Urinary bladder (tissue), 4 donors: ENCODE data around the gene RBMS3. TPM values are rescaled to one million over a fixed set of nuclear protein-coding genes. Genes with fewer than 3 reads are reported as not detected.

Experiments
- DNase-seq: peaks from one replicate; pipeline ENCODE4 v3.0.0-alpha.2; 2015; ENCODE audit errors: extremely low spot score
- H3K27ac ChIP-seq: one replicate; pipeline ENCODE4 v1.5.1; 2013; ENCODE audit warnings: low read depth, mild to moderate bottlenecking, moderate library complexity
- H3K36me3 ChIP-seq: one replicate; pipeline ENCODE4 v1.6.1; 2013; ENCODE audit warnings: mild to moderate bottlenecking, moderate library complexity; ENCODE audit not compliant: insufficient read depth
- H3K4me1 ChIP-seq: one replicate; pipeline ENCODE4 v1.6.1; 2013; ENCODE audit warnings: mild to moderate bottlenecking, moderate library complexity; ENCODE audit not compliant: insufficient read depth
- H3K4me3 ChIP-seq: one replicate; pipeline ENCODE4 v1.5.1; 2013; ENCODE audit warnings: low read depth, low read length
- WGBS: extraction: QIAGEN DNeasy Blood & Tissue Kit; methylation state at CpG from one replicate; pipeline ENCODE4 v1.1.7; 2013; 5-methylcytosine and 5-hydroxymethylcytosine counted together
- polyA plus RNA-seq: library from polyadenylated mRNA; stranded (reverse); fragments of 200-250 nt; gene quantifications from one replicate; pipeline ENCODE4 v1.2.3, GENCODE V29; 2013
- total RNA-seq: library from RNA; depleted of rRNA; stranded (reverse); fragments of >200 nt; gene quantifications from one replicate; pipeline ENCODE4 v1.2.3, GENCODE V29; 2014
- donor health status: healthy with polysubstance abuse.
- donor health status: healthy.

RBMS3 gene
- total and polyA plus RNA-seq, 2 donors: 10.6 to 136 TPM

- Histone ChIP-seq H3K4me3 (peak overlapping the region; percentile 68), H3K27ac (no peak overlapping the region), H3K36me3 (no peaks in the 10 kb centered on the region), H3K4me1 (no peaks in the 10 kb centered on the region)
- DNase-seq: peak; percentile 47
- WGBS: 10% methylated on average over 13 of the region's 13 CpGs
Observed at GRCh38 chr3:29282427-29283230, 1.8 kb downstream of the RBMS3 start.

- Histone ChIP-seq H3K4me3 (peak overlapping the region; percentile 68), H3K36me3 (no peaks in the 10 kb centered on the region), H3K4me1 (no peaks in the 10 kb centered on the region), H3K27ac (no peak overlapping the region)
- no peak for DNase-seq
- 20% methylated on average over 4 of the region's 4 CpGs for WGBS
Observed at GRCh38 chr3:29283231-29284119, 2.6 kb downstream of the RBMS3 start.

GRCh38 chr3:29284497-29284896 is 3.6 kb downstream of the RBMS3 start:
- WGBS: 75% methylated on average over 2 of the region's 2 CpGs
- H3K4me3 ChIP-seq: no peak overlapping the region
- DNase-seq: no peak
- no peaks in the 10 kb centered on the region for H3K36me3 ChIP-seq
- no peaks in the 10 kb centered on the region for H3K4me1 ChIP-seq
- no peak overlapping the region for H3K27ac ChIP-seq

GRCh38 chr3:29285471-29286071 is 4.7 kb downstream of the RBMS3 start:
- Histone ChIP-seq H3K4me3 (peak overlapping the region; percentile 0), H3K4me1 (no peaks in the 10 kb centered on the region), H3K27ac (no peak overlapping the region), H3K36me3 (no peaks in the 10 kb centered on the region)
- DNase-seq: peak; percentile 40
- 22% methylated on average over 4 of the region's 4 CpGs for WGBS

GRCh38 chr3:29286478-29287240 is 5.8 kb downstream of the RBMS3 start:
- no peak overlapping the region for H3K4me3 ChIP-seq
- no peak overlapping the region for H3K27ac ChIP-seq
- H3K4me1 ChIP-seq: peaks cover 2% of the 10 kb centered on the region
- no peaks in the 10 kb centered on the region for H3K36me3 ChIP-seq
- 51% methylated on average over 5 of the region's 5 CpGs for WGBS
- no peak for DNase-seq

GRCh38 chr3:29290596-29290995 is 9.7 kb downstream of the RBMS3 start:
- no peaks in the 10 kb centered on the region for H3K36me3 ChIP-seq
- no peak overlapping the region for H3K27ac ChIP-seq
- WGBS: 70% methylated on average over 2 of the region's 2 CpGs
- peaks cover 2% of the 10 kb centered on the region for H3K4me1 ChIP-seq
- H3K4me3 ChIP-seq: no peak overlapping the region
- no peak for DNase-seq

- WGBS: 79% methylated on average over 4 of the region's 4 CpGs
- Histone ChIP-seq H3K36me3 (no peaks in the 10 kb centered on the region), H3K4me3 (no peak overlapping the region), H3K4me1 (peaks cover 2% of the 10 kb centered on the region), H3K27ac (no peak overlapping the region)
- no peak for DNase-seq
Observed at GRCh38 chr3:29291260-29291981, 10.6 kb downstream of the RBMS3 start.

- Histone ChIP-seq H3K27ac (no peak overlapping the region), H3K4me1 (peaks cover 2% of the 10 kb centered on the region), H3K36me3 (no peaks in the 10 kb centered on the region), H3K4me3 (no peak overlapping the region)
- DNase-seq: no peak
- WGBS: 97% methylated on average over 3 of the region's 3 CpGs
Observed at GRCh38 chr3:29291982-29292363, 11.1 kb downstream of the RBMS3 start.

GRCh38 chr3:29293421-29293820 is 12.6 kb downstream of the RBMS3 start:
- no peak for DNase-seq
- Histone ChIP-seq H3K4me3 (no peak overlapping the region), H3K36me3 (no peaks in the 10 kb centered on the region), H3K27ac (no peak overlapping the region), H3K4me1 (peaks cover 2% of the 10 kb centered on the region)
- 40% methylated on average over 2 of the region's 2 CpGs for WGBS

- Histone ChIP-seq H3K4me1 (no peaks in the 10 kb centered on the region), H3K27ac (no peak overlapping the region), H3K4me3 (no peak overlapping the region), H3K36me3 (no peaks in the 10 kb centered on the region)
- no peak for DNase-seq
- WGBS: 96% methylated on average over 1 of the region's 1 CpG
Observed at GRCh38 chr3:29297998-29298397, 17.1 kb downstream of the RBMS3 start.

- Histone ChIP-seq H3K4me3 (no peak overlapping the region), H3K27ac (no peak overlapping the region), H3K4me1 (no peaks in the 10 kb centered on the region), H3K36me3 (no peaks in the 10 kb centered on the region)
- DNase-seq: no peak
- whole genome bisulfite sequencing: 78% methylated on average over 7 of the region's 7 CpGs
Observed at GRCh38 chr3:29301332-29302019, 20.6 kb downstream of the RBMS3 start.

GRCh38 chr3:29302619-29303018 is 21.7 kb downstream of the RBMS3 start:
- Histone ChIP-seq H3K4me1 (no peaks in the 10 kb centered on the region), H3K27ac (no peak overlapping the region), H3K4me3 (no peak overlapping the region), H3K36me3 (no peaks in the 10 kb centered on the region)
- WGBS: 95% methylated on average over 2 of the region's 2 CpGs
- DNase-seq: no peak
